Medulla oblongata (tissue), 1 donor: Measurements from ENCODE around the gene CSTPP1.
A peak's percentile ranks its signal among the peaks of the same experiment; 100 is the strongest.
"Not testable (repeated sequence)": the region's sequence is repeated elsewhere in the genome, so short reads cannot be mapped to it uniquely, and the experiment has no call there.

Source experiments
- DNase-seq: peaks from one replicate; pipeline ENCODE4 v3.0.0-alpha.2; 2015; ENCODE audit errors: extremely low spot score

Gene CSTPP1

GRCh38 chr11:47044119-47044518 is 107.6 kb downstream of the CSTPP1 start:
- no peak for DNase-seq

- no peak for DNase-seq
Measured at GRCh38 chr11:47047972-47048371, 111.4 kb downstream of the CSTPP1 start.

- no peak for DNase-seq
Measured at GRCh38 chr11:47050284-47050683, 113.7 kb downstream of the CSTPP1 start.

GRCh38 chr11:47051217-47051616 is 114.7 kb downstream of the CSTPP1 start:
- no peak for DNase-seq

GRCh38 chr11:47052165-47052564 is 115.6 kb downstream of the CSTPP1 start:
- DNase-seq = no peak

GRCh38 chr11:47052576-47052975 is 116.0 kb downstream of the CSTPP1 start:
- DNase-seq = no peak

GRCh38 chr11:47055534-47055933 is 119.0 kb downstream of the CSTPP1 start:
- DNase-seq = no peak

- no peak for DNase-seq
Measured at GRCh38 chr11:47056261-47056915, 119.8 kb downstream of the CSTPP1 start.

- DNase-seq = no peak
Measured at GRCh38 chr11:47057365-47057764, 120.8 kb downstream of the CSTPP1 start.

GRCh38 chr11:47060807-47061206 is 124.2 kb downstream of the CSTPP1 start:
- no peak for DNase-seq

GRCh38 chr11:47061429-47062178 is 125.0 kb downstream of the CSTPP1 start:
- DNase-seq = no peak

GRCh38 chr11:47062736-47063135 is 126.2 kb downstream of the CSTPP1 start:
- DNase-seq = no peak

GRCh38 chr11:47067401-47067800 is 130.8 kb downstream of the CSTPP1 start:
- no peak for DNase-seq

GRCh38 chr11:47070769-47071168 is 134.2 kb downstream of the CSTPP1 start:
- no peak for DNase-seq

- DNase-seq = no peak
Measured at GRCh38 chr11:47071341-47071740, 134.8 kb downstream of the CSTPP1 start.

GRCh38 chr11:47071791-47072261 is 135.3 kb downstream of the CSTPP1 start:
- DNase-seq = peak; percentile 30

- no peak for DNase-seq
Measured at GRCh38 chr11:47078751-47079521, 142.4 kb downstream of the CSTPP1 start.

- DNase-seq = not testable (repeated sequence)
Measured at GRCh38 chr11:47080775-47081174, 144.2 kb downstream of the CSTPP1 start.

- no peak for DNase-seq
Measured at GRCh38 chr11:47083913-47084312, 147.4 kb downstream of the CSTPP1 start.

- DNase-seq = peak; percentile 37
Measured at GRCh38 chr11:47087801-47088200, 151.2 kb downstream of the CSTPP1 start.

- DNase-seq = no peak
Measured at GRCh38 chr11:47093541-47093940, 157.0 kb downstream of the CSTPP1 start.

GRCh38 chr11:47096871-47097270 is 160.3 kb downstream of the CSTPP1 start:
- DNase-seq = not testable (repeated sequence)
